Activated naive CD8-positive, alpha-beta T cell treated with anti-CD3 and anti-CD28 coated beads, Interleukin-2, amount 50 U/mL, for 16 hours (primary cell): ENCODE results near the gene RBM4.

ENCODE experiments used
- DNase-seq: peaks from one replicate; pipeline ENCODE4 v3.0.0-alpha.2; 2020; ENCODE audit warnings: low read depth, low spot score

The RBM4 gene

DNA sequence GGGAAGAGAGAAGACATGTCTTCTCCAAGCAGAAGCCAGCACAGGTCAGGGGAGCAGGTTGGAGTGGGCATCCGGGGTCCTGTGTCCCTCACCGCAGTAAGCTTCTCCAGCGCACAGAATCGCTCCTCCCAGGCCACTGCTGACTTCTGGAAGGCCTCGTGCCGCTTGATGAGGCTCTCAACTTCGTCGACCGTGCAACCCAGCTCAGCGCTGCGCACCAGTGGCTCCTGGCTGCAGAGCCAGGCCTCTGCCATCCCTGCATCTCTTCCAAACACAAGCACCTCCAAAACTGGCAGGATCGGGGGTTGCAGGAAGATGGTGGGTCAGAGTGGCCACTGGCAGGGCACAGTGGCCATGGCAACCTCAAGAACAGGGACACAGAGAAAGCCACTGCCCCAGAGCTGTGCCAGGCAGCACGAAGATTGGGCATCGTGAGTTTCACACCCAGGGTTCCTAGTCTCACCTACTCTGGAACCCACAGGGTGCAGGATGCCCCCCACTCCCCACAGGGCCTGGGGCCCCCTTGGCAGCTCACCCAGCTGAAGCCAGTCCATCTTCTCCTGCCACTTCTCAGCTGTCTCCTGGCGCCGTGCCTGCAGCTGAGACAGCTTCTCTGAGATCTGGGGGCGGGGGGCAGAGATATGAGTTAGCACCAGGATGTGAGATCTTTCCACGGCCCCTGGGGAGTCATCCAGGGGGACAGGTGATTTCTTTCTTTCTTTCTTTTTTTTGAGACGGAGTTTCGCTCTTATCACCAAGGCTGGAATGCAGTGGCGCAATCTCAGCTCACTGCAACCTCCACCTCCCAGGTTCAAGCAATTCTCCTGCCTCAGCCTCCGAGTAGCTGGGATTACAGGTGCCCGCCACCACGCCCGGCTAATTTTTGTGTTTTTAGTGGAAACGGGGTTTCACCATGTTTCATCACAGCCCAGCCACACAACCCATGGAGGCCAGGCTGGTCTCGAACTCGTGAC, 50.3 kb downstream of the RBM4 start:
- DNase-seq = no peak

DNA sequence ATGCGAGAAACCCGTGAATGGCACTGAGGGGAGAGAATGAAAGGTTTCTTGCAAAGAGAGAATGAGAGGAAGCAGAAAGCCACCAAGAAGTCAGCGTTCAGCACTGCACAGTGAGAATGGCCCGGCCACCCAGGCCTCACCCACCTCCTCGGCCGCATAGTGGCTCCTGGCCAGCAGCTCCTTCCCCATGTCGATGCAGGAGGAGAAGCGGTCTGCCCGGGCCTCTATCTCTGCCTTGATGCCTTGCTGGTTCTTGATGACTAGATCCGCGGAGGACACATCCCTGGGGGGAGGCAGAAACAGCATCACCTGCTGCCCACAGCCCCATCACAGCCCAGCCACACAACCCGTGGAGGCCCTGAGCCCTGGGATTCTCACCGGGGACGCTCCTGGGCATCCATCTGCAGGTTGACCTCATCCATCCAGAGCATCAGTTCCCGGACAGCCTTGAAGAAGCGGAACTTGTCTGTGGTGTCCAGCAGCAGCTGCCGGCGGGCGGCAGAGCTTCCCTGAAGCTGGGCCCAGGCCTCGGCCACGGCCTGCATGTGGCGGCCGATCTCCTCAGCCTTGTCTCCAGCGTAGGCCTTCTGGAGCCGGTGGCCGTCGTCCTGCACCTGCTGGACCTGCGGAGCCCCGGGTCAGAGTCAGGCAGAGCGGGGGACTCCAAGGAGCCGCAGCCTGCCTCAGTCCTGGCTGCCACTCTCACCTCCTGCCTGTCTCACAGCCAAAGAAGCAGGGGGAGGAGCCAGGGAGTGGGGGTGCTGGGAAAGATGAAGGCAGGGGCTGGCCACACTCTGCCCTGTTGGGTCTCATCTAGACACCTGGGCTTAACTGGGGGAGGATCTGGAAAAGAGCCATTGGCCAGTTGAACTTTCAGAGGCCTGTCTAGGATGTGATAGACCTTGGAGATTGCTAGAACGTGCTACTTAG, 51.4 kb downstream of the RBM4 start:
- no peak for DNase-seq

DNA sequence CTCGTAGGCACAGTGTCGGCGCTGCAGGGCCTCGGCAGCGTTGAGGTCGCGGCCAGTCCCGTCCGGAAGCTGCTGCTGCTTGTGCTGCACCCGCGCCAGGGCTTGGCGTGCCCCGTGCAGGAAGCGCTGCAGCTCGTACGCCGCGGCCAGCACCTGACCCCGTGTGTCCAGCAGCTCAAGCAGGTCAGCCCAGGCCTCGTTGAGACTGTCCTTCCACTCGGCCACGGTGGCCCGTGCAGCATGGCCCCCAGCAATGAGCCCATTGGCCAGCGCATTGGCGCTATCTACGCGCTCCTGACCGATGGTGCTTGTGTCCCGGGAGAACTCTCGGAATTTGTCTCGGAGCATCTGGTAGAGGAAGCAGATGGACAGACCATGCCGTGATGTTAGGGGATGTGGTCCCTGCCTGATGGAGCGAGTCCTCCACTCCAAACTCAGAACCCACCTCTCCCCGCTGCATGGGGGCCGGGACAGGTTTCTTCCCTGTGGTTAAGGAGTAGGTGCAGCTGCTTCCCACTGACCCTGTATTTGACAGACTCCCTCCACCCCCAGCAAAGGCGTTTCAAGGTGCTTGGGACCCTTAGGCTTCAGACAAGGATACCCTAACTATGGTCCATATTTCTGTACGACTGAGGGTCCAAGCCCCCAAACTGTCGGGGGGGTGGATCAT, 52.9 kb downstream of the RBM4 start:
- DNase-seq = no peak

DNA sequence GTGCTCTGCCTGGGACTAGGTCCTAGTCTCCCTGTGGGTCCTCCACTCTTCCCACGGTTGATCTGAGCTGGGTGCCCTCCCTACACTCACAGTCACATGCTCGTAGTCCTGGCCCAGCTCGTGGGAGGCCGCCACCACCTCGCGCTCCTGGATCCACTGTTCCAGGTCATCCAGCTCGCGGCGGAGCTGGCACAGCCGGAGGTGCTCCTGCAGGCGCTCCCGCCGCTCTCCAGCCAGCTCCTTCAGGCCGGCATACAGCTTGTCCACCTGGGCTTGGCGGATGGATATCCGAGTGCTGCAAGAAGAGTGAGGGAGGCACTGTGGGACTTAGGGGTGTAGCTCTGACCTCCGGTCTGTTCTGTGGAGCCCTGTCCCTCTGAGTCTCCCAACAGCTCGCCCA, 53.9 kb downstream of the RBM4 start:
- DNase-seq = no peak

DNA sequence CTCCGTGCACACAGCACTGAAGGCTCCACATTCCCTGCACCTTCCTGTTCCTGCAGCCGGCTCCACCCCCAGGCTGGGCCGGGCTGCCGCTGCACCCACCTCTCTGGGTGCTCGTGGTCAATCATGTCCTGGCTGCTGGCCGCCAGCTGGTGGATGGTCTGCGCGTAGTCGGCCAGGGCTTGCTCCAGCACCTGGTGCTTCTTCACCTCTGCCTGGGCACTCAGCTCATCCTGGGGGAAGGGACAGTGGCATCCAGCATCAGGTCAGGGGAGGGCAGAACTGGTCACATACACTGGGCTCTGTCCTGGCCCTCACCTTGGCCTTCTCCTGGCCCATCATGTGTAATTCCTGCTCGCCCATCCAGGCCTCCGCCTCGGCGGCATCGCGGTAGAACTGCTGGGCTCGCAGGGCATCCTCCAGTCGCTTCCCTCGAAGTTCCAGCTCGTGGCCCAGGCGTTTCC, 54.4 kb downstream of the RBM4 start:
- DNase-seq = no peak

DNA sequence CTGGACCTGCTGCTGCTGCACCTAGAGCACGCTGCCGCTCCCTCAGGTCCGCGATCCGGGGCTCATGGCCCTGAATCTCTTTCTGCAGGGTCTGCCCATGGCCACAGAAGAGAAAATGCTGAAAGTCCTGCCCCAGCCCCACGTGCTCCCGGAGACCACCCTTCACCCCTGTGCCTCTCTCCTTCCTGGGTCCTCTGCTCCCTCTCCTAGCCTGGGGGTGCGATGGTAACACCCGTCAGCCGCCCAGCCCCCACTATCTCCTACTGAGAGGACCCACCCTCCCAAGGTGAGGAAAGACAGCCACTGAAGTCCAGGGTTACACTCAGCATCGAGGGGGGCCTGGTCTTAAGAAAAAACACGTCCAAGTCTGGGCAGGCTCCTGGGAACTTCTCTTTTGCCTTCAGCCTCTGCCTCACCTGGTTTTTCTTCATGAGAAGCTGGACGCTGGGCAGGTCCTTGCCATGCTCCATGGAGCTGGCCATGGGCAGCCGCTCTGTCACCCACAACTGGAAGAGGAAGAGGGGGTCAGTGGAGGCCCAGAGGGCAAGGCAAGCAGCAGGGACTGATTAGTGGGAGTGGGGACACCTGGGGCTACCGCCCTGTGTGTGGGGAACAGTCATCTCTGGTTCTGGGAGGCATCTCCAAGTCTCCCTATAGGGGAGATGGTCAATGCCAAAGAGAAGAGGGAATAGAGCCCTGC, 55.0 kb downstream of the RBM4 start:
- no peak for DNase-seq

DNA sequence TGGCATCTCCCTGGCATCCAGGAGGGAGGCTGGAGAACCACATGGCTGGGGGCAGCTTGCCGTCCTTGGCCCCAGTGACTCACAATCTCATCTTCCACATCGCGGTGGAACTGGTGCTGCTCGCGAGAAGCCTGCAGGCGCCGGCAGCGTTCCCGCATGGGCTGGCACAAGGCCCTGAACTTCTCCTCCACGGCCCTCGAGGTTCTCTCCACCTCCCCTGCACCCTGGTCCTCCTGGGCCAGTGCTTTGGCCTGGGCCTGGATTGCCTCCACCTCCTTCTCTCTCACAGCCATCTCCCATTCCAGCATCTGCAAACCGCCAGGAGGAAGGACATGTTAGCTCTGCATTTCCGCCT, 55.5 kb downstream of the RBM4 start:
- DNase-seq = no peak

DNA sequence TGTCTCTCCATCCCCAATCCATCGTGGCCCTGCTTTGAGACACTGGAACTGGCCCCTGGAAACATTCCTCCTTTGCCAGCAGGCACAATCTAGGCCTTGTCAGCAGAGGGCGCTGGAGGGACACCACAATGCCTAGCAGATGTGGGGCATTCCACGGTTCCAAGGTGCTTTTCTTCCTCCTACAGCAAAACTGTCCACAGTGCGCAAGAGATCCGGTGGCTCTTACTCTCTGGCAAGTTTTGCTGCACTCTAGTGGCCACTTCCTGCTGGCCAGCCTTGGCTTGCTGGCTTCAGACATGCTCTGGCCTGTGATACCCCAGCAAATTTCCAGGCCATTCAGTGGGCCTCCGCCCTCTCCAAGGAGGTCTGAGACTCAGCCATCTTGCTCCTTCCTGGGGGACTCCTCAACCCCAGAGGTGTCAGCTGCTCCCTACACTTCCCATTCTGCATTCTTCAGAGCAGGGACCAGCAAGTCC, 56.3 kb downstream of the RBM4 start:
- DNase-seq = peak; percentile 66
